Panc1 (cell line): Measurements from ENCODE around the gene CFDP1. TPM values are rescaled to one million over a fixed set of nuclear protein-coding genes. Genes with fewer than 3 reads are reported as not detected.
"Not testable (repeated sequence)": the region's sequence is repeated elsewhere in the genome, so short reads cannot be mapped to it uniquely, and the experiment has no call there.

ENCODE experiments used
- ATAC-seq: fragments of 200-7000 bp; cut with Tn5 transposase; 2 replicates; pipeline ENCODE4 v1.9.1; 2020; ENCODE audit warnings: mild to moderate bottlenecking, moderate library complexity
- BruUV-seq: library from RNA; stranded (reverse); fragments of 400-500 nt; replicated peaks from 2 replicates; lab custom pipeline; 2021; lab: Mats Ljungman, UMichigan
- CTCF ChIA-PET: fragments of 300-600 bp; sonication (Branson Sonifier 250); formaldehyde crosslinking; loops from one replicate; lab custom pipeline; 2022; ENCODE audit warnings: antibody characterized with exemption; lab: Charles Lee
- POLR2A ChIA-PET: fragments of 300-600 bp; sonication (Branson Sonifier 250); formaldehyde crosslinking; loops from one replicate; lab custom pipeline; 2022; ENCODE audit warnings: antibody characterized with exemption; lab: Charles Lee
- DNase-seq: peaks from one replicate; pipeline ENCODE4 v3.0.0-alpha.2; 2010; ENCODE audit warnings: low read depth, low spot score
- H3K27ac ChIP-seq: 2 replicates; pipeline ENCODE4 v1.5.1; 2011; ENCODE audit warnings: mild to moderate bottlenecking, low read length, inconsistent platforms
- H3K27me3 ChIP-seq: fragments of 200-500 bp; sonication (Bioruptor generic); 2 replicates; pipeline ENCODE4 v1.6.0; 2014; ENCODE audit warnings: low read length, inconsistent platforms; ENCODE audit not compliant: control insufficient read depth, insufficient read depth
- H3K36me3 ChIP-seq: fragments of 200-500 bp; sonication (Bioruptor generic); 2 replicates; pipeline ENCODE4 v1.5.1; 2014; ENCODE audit warnings: inconsistent platforms, mild to moderate bottlenecking, low read length, moderate library complexity; ENCODE audit not compliant: control insufficient read depth, insufficient read depth
- H3K4me1 ChIP-seq: 2 replicates; pipeline ENCODE4 v1.5.1; 2011; ENCODE audit warnings: inconsistent platforms, mild to moderate bottlenecking, low read length, moderate library complexity; ENCODE audit not compliant: control insufficient read depth, insufficient read depth
- H3K4me3 ChIP-seq, 2 experiments: 2 replicates each; pipeline ENCODE4 v1.5.1; 2011 to 2012; ENCODE audit warnings: low read depth in 2 of 2, low read length in 2 of 2, mild to moderate bottlenecking in 2 of 2, inconsistent platforms in 1 of 2, moderate library complexity in 1 of 2
- H3K9me3 ChIP-seq: fragments of 200-500 bp; sonication (Bioruptor generic); 2 replicates; pipeline ENCODE4 v1.5.1; 2014; ENCODE audit warnings: low read depth, mild to moderate bottlenecking, inconsistent platforms, low read length, moderate library complexity; ENCODE audit not compliant: control insufficient read depth, insufficient read depth
- POLR2AphosphoS5 ChIP-seq: IDR thresholded peaks from 2 replicates; pipeline ENCODE4 v1.6.1; 2012; ENCODE audit warnings: mild to moderate bottlenecking, low read depth, low read length, moderate library complexity
- REST ChIP-seq, 2 experiments: IDR thresholded peaks; 2 replicates each; pipeline ENCODE4 v1.6.1; 2011 to 2012; ENCODE audit warnings: low read depth in 2 of 2, control low read depth in 1 of 2, low read length in 1 of 2, mild to moderate bottlenecking in 1 of 2, moderate library complexity in 1 of 2; ENCODE audit not compliant: insufficient read depth in 1 of 2
- SIN3A ChIP-seq: IDR thresholded peaks from 2 replicates; pipeline ENCODE4 v1.6.1; 2012; ENCODE audit warnings: low read depth, mild to moderate bottlenecking, low read length, moderate library complexity, borderline replicate concordance; ENCODE audit not compliant: insufficient read depth
- TCF7L2 ChIP-seq: IDR thresholded peaks from 2 replicates; pipeline ENCODE4 v1.6.1; 2011; ENCODE audit warnings: mild to moderate bottlenecking, low read depth, low read length, inconsistent platforms
- in situ Hi-C: cut with HindIII; loops from 2 replicates; pipeline ENCODE4 v1.10.0; 2016; ENCODE audit warnings: low sequenced_read_pairs, low pct_unique_long_range_greater_than_20kb
- intact Hi-C: fragments of 100-400 bp; cut with micrococcal nuclease; formaldehyde crosslinking; loops from one replicate; pipeline ENCODE4 v1.10.0; 2022; ENCODE audit not compliant: unreplicated experiment
- total RNA-seq: library from RNA; stranded (reverse); gene quantifications from one replicate; pipeline ENCODE4 v1.2.1, GENCODE V29; 2021; ENCODE audit not compliant: unreplicated experiment
- TF ChIP-seq, protein P1 (sequence below): fragments of 450-650 bp; IDR thresholded peaks from 2 replicates; pipeline ENCODE4 v1.5.1; 2017; ENCODE audit warnings: mild to moderate bottlenecking

The CFDP1 gene
- total RNA-seq, 1 experiment from 2014 or later, result 25.7 TPM

GRCh38 chr16:75457485-75458021, 24.2 kb upstream of the CFDP1 start:
- POLR2A ChIA-PET, result no interaction called here
- CTCF ChIA-PET, result no interaction called here

DNA sequence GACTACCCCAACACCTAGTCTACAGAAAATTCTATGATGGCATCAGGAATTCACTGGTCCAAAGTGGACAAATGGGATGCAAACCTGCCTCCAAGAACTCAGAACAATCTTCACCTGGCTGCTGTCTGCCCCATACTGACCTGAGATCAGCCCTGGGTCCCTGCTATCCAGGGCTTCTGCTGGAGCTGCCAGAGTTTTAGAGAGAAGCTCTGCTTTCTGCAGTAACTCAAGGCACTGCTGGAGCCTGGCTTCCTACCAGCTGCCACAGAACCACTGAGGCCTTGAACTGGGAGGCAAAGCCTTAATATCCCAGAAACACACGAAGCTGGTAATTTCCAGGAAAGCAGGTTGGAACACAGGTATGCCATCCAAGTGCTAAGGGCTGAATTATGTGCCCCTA, 23.7 kb upstream of the CFDP1 start:
- no peaks in the 10 kb centered on the region for H3K27me3 ChIP-seq
- ChIA-PET POLR2A (no interaction called here), CTCF (no interaction called here)
- in situ Hi-C loops (no loop called here), intact Hi-C loops (no loop called here)
- H3K4me1 ChIP-seq, result no peaks in the 10 kb centered on the region; the same call in 1 of the 2 replicates
- DNase-seq (no peak), ATAC-seq (no peak)
- no peaks in the 10 kb centered on the region for H3K9me3 ChIP-seq
- no peaks in the 10 kb centered on the region for H3K36me3 ChIP-seq
- H3K27ac ChIP-seq, result no peak overlapping the region
- no TSS peak for BruUV-seq
- H3K4me3 ChIP-seq, result no peak overlapping the region
- TF ChIP-seq TCF7L2 (no peak), POLR2AphosphoS5 (no peak), SIN3A (no peak), REST (IDR thresholded peaks at IDR 0.05; ENCODE audit: insufficient read depth in 1 of 2, low read depth in 2 of 2, low read length in 1 of 2) (no peak)
- TF ChIP-seq, protein P1, sequence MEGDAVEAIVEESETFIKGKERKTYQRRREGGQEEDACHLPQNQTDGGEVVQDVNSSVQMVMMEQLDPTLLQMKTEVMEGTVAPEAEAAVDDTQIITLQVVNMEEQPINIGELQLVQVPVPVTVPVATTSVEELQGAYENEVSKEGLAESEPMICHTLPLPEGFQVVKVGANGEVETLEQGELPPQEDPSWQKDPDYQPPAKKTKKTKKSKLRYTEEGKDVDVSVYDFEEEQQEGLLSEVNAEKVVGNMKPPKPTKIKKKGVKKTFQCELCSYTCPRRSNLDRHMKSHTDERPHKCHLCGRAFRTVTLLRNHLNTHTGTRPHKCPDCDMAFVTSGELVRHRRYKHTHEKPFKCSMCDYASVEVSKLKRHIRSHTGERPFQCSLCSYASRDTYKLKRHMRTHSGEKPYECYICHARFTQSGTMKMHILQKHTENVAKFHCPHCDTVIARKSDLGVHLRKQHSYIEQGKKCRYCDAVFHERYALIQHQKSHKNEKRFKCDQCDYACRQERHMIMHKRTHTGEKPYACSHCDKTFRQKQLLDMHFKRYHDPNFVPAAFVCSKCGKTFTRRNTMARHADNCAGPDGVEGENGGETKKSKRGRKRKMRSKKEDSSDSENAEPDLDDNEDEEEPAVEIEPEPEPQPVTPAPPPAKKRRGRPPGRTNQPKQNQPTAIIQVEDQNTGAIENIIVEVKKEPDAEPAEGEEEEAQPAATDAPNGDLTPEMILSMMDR, result no peak

More at GRCh38 chr16:75457485-75458021, 24.2 kb upstream of the CFDP1 start:
- no TSS peak for BruUV-seq
- in situ Hi-C loops (no loop called here), intact Hi-C loops (no loop called here)
- no peaks in the 10 kb centered on the region for H3K9me3 ChIP-seq
- no peaks in the 10 kb centered on the region for H3K27me3 ChIP-seq
- no peak overlapping the region for H3K27ac ChIP-seq
- H3K4me1 ChIP-seq, result no peaks in the 10 kb centered on the region; the same call in 1 of the 2 replicates
- DNase-seq (no peak), ATAC-seq (no peak)
- H3K4me3 ChIP-seq, result no peak overlapping the region
- no peak for TF ChIP-seq POLR2AphosphoS5
- no peak for TF ChIP-seq SIN3A
- TF ChIP-seq REST (IDR thresholded peaks at IDR 0.05; ENCODE audit: insufficient read depth in 1 of 2, low read depth in 2 of 2, low read length in 1 of 2), result no peak
- no peak for TF ChIP-seq TCF7L2
- TF ChIP-seq, protein P1, result no peak
- no peaks in the 10 kb centered on the region for H3K36me3 ChIP-seq

GRCh38 chr16:75456486-75456885, 23.2 kb upstream of the CFDP1 start:
- ATAC-seq, H3K9me3 ChIP-seq, CTCF ChIA-PET, H3K4me1 ChIP-seq, in situ Hi-C loops, H3K4me3 ChIP-seq, H3K27me3 ChIP-seq, H3K27ac ChIP-seq, DNase-seq, H3K36me3 ChIP-seq, BruUV-seq, intact Hi-C loops: not testable (repeated sequence)
- POLR2A ChIA-PET, result interaction anchor here (1.0 kb wide), 1 partner anchor 12 kb away, joined by 4 read pairs; no protein-coding TSS in a partner anchor
